OCI-M1 (cell line): ENCODE data around the gene THAP4.
"Not testable (repeated sequence)": the region's sequence is repeated elsewhere in the genome, so short reads cannot be mapped to it uniquely, and the experiment has no call there.

Source experiments
- DNase-seq: peaks from one replicate; lab custom pipeline; 2025; lab: John Stamatoyannopoulos, UW

The THAP4 gene

DNA sequence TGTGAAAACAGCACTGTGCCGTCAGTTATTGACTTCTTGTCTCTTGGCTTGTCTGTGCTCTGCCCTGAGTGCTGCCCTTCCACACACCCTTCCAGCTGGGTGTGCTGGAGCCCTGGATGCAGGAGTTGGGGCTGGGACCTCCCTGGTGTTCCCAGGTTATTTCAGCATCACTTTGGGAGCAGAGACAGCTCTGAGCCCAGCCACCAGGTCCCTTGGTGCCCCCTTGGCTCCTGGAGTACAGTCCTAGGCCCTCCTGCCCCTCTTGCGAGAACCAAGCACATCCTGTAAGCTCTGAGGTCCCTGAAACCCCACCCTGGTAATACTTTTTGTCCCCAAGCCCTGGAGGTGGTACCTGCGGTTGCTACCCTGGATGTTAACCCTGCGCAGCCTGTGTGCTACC, 54.2 kb downstream of the THAP4 start:
- no peak for DNase-seq

DNA sequence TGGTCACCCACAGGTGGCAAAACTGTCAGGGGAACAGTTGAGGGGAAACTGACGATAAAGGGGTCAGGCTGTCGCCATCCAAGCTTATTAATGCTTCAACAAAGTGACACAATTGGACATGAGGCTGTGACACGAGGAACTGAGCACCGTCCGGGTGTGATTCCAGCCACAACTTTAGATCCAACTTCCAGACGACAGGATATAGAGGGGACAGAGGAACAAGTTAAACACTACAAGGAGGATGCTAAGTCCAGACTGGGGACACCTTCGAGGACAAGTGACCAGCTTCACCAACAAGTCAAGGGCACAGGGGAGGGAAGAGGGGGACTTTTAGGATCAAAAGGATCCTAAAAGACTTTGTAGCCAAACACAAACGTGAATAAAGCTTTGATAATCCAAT, 54.6 kb downstream of the THAP4 start:
- no peak for DNase-seq

DNA sequence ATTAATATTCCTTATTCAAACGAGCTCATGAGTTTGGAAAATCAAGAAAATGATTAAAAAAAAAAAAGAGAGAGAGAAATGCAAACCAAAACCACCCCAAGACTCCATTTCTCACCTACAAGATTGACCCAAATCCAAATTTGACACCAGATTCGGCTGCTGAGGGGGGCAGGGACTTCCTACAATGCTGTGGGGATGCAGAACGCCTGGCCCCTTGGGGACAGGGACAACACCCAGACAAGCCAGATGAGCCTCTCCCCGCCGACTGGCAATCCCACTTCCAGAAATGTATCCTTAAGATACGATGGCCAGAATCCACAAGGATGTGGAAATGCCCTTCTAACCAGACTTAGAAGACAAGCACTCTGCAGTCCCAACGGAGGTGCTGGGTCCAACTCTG, 57.7 kb downstream of the THAP4 start:
- DNase-seq = no peak

DNA sequence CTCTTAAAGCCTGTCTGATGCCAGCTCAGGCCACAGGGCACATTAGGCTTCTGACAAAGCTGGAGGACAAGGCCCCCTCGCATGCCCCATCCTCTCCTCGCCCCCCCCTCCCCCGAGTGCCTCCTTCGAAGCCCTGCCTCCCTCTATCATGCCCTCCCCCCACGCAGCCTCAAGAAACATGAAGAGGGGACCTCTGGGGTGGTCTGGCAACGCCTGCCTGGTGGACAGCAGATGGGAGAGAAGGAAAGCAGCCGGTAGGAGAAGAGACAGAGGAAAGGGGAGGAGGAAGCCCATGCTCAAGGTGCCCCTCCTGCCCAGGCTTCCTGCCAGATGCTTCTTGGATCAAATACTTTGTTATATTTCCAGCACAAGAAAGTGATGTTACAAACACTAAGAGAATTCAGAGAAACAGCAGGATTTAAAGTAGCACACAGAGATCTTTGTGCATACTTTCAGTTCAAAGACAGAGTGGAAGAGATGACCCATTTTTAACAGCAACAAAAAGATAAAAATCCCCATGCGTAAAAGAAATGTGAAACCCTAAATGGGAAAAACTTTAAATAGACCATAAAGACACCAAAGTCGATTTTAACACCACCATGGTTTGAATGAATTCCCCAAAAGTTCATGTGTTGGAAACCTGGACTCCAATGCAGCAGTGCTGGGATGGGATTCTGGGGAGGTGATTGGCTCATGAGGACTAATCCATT, 59.4 kb downstream of the THAP4 start:
- no peak for DNase-seq

DNA sequence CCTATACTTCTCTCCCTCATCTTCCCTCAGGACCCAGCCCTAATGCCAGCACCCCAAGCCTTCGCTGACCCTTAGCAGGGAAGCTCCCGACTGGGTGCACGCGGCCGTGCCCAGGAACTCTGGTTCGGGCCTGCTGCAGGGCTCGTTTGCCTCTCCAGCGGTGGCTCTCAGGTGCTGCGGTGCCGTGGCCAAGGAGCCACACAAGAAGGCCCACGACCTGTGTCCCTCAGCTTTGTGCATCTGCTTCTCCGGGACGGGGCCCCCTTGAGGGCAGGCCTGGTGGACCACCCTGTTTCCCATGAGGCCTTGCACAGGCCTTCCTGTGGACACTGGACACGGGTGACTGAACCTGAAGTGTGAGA, 60.7 kb downstream of the THAP4 start:
- DNase-seq = no peak

DNA sequence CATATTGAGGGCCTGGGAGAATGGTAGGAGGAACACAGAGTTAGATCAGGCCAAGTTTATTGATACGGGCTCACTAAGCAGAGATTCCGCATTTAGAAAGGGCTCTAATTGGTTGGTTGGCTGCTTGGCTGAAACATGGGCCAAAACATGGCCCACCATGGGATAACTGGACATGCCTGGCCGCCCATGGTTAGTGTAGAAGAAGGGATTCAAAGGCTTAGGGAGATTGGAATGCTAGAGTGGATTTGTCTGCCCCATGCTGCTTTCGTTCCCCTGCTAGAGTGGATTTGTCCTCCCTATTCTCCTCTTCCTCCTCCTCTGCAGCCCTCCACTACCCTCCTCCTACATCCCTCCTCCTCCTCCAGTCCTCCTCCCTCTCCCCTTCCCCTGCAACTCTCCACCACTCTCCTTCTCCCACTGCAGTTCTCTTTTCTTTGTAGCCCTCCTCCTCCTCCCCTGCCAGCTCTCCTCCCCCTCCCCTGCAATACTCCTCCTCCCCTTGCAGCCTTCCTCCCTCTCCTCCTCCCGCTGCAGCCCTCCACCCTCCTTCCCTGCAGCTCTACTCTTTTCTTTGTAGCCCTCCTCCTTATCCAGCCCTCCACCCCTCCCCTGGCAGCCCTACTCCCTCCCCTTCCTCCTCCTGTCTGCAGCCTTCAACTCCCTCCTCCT, 61.2 kb downstream of the THAP4 start:
- no peak for DNase-seq

DNA sequence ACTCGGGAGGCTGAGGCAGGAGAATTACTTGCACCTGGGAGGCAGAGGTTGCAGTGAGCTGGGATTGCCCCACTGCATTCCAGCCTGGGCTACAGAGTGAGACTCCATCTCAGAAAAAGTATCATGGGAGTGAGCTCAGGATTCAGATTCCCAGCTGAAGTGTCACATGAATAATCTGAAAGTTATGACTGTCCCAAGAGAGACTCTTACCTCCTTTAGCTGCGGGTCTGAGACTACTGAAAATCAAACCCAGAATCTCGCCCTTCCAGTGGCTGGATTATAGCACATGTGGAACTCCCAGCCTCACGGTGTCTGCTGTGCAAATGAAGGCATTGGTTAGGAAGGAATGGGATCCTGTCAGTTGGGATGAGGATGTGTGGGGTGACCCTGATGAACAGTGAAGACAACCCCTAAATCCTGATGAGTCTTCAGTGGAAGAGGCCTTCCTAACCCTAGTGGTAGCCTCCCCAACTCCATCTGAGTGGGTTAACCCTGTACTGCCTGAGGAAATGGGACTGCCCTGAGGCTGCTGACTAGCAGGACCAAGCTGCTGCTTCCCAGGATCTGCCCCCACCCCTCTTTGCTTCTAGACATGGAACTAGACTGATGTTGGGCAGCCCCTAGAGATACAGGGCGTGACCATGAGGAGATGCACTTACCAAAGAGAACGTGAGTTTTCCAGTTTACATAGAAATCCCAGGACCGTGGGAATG, 61.9 kb downstream of the THAP4 start:
- no peak for DNase-seq

DNA sequence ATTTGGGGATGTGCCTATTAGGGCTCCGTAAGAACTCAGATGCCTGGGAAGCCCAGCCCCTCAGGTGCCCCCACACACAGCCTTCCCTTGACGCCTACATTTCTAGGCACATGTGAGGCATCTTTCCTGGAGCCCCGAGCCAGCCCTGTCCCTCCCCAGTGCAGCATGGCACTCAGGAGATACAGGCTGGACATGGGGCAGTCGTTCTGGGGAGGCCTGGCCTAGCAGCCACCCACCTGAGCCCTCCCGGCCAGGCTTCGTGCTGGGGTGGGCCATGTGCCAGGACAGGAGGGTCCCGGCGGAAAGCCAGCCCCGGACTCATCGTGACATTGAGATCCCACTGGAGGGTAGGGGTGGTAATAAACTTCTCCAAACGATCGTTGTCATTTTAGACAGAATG, 63.2 kb downstream of the THAP4 start:
- DNase-seq = no peak

DNA sequence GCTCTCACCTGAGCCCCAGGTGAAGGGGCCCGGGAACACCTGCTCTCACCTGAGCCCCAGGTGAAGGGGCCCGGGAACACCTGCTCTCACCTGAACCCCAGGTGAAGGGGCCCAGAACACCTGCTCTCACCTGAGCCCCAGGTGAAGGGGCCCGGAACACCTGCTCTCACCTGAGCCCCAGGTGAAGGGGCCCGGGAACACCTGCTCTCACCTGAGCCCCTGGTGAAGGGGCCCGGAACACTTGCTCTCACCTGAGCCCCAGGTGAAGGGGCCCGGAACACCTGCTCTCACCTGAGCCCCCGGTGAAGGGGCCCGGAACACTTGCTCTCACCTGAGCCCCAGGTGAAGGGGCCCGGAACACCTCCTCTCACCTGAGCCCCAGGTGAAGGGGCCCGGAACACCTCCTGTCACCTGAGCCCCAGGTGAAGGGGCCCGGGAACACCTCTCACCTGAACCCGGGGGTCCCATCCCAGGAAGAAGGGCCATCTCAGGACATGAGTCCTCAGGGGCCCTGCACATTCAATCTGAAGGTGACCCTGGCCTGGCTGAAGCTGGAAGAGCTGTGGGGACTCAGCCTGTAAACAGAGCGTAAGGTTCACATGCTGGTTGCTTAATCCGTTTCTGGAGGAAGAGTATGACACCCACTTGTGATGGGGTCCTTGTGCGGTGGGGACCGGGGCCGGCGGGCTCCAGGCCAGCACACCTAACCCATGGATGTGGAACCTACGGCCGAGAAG, 63.9 kb downstream of the THAP4 start:
- DNase-seq = not testable (repeated sequence)

DNA sequence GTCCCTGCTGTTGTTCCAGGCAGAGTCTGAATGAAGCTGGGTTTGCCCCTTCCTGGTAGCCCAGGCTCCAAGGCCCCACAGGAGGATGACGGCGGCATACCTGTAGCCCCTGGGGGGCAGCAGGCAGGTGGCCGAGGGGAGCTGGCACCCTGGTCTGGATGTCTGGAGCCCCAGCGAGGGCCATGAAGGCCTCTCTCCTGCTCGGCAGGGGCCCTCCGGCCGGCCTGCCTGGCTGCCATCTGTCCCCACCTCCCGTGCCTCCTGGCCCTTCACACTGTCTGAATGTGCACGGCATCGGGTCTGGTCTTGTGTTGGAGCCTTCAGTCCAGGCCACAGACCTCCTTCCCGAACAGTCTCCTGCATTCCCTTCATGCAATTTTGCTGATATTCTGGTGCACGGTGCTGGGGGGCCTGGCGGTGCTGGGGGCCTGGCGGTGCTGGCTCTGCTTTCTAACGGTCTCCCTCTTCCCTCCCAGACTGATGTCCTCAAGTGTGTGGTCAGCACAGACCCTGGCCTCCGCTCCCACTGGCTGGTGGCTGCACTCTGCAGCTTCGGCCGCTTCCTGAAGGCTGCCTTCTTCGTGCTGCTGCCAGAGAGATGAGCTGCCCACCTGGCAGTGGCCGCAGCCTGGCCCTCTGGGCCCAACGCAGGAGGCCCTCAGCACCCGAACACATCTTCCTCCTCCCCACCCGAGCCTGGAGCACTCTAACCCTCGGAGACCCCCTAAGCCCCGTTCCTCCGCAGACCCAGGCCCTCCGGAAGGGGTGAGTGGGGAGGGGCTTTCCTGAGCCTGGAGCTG, 64.9 kb downstream of the THAP4 start:
- no peak for DNase-seq

DNA sequence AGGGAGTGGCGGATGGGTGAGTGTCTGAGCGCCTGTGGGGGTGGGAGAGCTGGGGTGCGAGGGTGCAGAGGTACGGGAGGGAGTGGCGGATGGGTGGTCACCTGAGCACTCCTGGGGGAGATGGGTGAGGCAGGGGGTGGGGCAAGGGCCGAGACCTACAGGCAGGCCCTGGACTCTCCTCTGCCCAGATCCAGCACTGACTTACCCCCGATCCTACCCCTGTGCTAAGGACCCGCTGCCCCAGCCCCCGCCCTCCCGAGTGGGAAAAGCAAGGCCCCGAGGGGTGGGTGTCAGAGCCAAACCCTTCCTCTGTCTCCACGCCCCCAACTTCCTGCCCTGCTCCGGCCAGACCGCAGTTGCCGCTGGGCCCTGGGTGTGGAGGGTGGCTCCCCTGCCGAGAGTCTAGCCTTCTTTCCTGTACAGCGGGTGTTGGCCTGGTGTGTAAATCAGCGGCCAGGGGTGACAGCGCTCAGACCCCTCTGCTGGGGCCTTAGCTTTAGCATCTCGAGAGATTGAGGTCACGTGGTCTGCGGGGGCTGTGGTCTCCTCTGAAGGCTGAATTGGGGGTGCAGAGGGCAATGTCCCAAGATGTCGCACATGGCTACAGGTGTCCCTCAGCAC, 65.9 kb downstream of the THAP4 start:
- DNase-seq = no peak

DNA sequence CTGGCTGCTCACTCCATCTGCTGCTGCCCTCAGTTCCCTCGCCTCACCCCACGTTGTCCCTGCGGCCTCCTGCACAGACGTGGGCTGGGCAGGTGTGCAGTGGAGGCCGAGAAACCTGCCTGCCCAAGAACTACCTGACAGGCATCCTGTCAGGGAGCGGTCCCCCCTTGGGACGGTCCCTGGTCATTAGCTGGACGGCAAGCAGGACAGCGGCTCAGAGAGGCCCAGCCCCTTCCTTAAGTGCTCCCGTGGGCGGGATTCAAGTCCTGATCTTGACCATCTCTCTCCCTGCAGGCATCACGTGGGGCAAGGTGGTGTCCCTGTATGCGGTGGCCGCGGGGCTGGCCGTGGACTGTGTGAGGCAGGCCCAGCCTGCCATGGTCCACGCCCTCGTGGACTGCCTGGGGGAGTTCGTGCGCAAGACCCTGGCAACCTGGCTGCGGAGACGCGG, 67.1 kb downstream of the THAP4 start:
- DNase-seq = no peak

DNA sequence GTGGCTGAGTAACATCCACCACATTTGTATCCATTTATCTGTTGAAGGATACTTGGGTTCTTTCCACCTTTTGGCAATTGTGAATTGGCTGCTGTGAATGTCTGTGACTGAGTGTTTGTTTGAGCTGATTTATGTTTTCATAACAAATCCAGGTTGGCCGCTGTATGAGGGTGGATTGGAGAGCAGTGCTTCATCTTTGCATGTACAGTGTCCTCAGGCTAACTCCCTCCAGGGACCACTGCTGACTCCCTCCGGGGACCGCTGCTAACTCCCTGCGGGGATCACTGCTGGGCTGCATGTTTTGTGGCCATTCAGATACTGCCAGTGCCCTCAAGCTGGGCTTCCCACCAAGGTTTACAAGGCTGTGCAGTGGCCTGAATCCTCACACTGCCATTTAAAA, 68.2 kb downstream of the THAP4 start:
- DNase-seq = no peak

DNA sequence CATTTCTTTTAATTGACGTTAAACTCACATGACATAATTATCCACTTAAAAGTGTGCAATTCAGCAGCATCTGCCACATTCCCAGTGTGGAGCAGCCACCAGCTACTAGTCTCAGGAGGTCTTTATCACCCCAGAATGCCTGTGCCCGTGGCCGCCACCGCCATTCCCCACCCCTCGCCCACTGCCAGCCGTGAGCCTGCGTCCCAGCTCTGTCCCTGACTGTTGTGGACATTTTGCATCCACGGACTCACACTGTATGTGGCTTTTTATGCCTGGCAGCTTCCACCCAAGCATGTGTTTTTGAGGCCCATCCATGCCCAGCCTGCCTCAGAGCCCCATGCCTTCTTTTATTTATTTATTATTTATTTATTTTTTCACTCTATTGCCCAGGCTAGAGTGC, 69.2 kb downstream of the THAP4 start:
- DNase-seq = no peak

DNA sequence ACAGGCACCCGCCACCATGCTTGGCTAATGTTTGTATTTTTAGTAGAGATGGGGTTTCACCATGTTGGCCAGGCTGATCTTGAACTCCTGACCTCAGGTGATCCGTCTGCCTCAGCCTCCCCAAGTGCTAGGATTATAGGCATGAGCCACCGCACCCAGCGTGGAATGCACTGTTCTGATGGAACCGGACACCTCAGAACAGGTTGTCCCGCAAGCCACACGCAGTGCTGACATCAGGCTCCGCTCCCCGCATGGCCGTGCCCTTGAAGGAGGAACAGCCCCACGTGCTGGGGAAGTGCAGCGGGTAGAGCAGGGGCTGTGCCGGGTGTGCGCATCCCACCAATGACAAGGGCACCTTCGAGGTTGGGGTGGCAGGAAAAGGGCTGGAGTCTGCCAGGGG, 69.7 kb downstream of the THAP4 start:
- DNase-seq = not testable (repeated sequence)

DNA sequence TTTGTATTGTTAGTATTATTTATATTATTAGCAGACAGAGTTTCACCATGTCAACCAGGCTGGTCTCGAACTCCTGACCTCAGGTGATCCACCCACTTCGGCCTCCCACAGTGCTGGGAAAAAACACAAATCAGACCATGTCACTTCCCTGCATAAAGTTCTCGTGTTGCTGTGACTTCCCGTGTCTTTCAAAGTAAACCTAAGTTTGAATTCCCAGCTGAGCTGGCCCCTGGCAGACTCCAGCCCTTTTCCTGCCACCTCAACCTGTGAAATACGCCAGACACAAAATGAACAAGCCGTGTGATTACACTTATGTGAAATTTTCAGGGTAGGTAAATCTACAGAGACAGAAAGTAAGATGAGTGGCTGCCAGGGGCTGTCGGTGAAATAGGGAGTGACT, 70.5 kb downstream of the THAP4 start:
- DNase-seq = no peak

DNA sequence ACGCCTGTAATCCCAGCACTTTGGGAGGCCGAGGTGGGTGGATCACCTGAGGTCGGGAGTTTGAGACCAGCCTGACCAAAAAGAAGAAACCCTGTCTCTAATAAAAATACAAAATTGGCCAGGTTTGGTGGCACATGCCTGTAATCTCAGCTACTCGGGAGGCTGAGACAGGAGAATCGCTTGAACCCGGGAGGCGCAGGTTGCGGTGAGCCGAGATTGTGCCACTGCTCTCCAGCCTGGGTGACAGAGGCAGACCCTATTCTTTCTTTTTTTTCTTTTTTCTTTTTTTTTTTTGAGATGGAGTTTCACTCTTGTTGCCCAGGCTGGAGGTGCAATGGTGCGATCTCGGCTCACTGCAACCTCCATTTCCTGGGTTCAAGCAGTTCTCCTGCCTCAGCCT, 70.9 kb downstream of the THAP4 start:
- DNase-seq = not testable (repeated sequence)

DNA sequence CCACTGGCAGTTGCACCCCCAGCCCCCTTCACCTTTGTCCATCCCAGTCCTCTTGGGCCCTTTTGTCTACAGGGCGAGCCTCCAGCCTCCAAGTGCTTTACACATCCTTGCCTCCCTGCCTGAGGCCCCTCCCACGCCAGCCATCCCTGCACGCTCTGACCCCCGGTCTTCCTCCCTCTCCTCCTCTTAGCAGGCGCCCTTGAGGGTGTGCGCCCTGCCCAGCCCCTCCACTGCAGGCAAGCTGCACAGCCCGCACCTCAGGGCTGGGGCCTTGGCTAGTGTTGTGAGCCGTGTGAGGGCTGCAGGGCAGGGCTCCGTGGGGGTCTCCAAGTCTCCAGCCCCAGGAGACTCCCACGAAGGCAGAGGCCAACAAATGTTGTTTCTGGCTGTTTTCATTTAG, 71.5 kb downstream of the THAP4 start:
- DNase-seq = no peak

DNA sequence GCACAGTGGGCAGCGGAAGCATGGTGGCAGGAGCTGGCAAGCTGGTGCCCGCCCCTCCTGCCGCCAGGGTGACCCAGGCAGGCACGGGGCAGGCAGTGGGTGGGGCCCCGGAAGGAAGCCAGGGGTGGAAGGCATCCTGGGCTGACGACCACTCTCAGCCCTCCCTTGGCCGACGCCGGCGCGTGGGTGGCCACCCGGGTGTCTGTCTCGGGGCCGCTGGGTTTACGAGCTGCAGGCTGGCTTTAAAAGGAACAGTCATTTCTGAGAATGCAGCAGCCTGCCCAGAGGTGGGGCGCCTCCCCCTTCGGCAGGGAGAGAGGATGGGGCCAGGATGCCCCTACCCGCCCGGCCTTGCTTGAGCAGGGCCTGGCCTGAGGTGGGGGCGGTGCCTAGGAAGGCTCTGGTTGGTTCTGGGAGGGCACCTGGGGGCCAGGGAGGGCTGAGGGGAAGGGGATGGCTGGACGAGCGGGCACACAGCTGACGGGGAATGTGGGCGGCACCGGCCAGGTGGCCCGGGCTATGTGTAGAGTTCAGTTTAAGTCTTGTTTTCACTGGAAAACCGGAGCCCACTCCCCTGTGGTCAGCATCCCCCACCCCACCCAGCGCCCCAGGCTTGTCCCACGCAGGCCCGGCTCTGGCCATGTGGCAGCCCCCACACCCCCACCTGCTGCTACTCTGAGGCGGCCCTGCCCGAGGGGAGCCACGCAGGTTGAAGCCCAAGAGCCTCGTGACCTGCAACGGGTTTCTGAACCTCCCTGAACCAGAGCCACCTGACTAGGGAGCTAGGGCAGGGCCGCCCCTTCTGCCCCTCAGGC, 72.2 kb downstream of the THAP4 start:
- DNase-seq = no peak

DNA sequence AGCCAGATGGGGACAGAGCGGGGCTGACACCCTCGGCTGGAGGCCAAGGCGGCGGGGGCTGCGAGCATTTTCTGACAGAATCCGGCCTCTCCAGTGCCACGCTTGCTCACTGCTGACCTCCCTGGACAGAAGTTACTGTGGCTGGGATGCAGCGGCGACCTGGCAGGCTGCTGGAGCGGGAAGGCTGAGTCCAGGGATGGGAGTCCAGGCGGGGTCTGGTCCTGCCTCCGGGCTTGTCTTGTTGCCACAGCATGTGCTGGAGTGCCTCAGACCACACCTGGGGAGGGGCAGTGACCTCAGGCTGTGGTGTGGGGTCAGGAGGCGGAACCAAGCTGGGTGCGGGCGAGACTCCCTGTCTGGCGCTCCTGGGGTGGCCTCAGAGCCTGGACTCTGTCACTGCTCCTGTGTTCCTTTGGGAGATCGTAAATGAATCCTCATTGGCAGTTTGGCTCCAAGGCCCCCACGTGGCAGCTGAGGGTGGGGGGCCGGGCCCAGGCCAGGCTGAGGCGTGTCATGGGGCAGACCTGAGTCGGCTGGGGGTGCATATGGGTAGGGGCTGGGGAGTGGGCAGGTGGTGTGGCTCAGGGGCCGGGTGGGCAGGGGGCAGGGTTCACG, 72.9 kb downstream of the THAP4 start:
- no peak for DNase-seq
